ENCODE data around the gene NEDD9. TPM values are rescaled to one million over a fixed set of nuclear protein-coding genes. Genes with fewer than 3 reads are reported as not detected.
A peak's percentile ranks its signal among the peaks of the same experiment; 100 is the strongest.

Gene NEDD9
- total and polyA plus RNA-seq, 2 of the 4 experiments (the other 2 are of a cell fraction) = 7.6 to 16.5 TPM

GRCh38 chr6:11231564-11232192 is 790 bp downstream of the NEDD9 start:
- H3K4me1 ChIP-seq (ENCODE audit: control insufficient read depth, insufficient read depth, low read length) = peaks cover 12% of the 10 kb centered on the region
- peak overlapping the region; percentile 56; the same call in 1 of the 2 replicates for H3K56ac ChIP-seq (ENCODE audit: extremely low read depth, insufficient read depth, low read length)
- peak overlapping the region; percentile 88 for H3K23ac ChIP-seq (ENCODE audit: low read depth, low read length)
- H3K4ac ChIP-seq (ENCODE audit: low read depth, low read length) = peak overlapping the region; percentile 60; the same call in 1 of the 2 replicates
- H3K4me2 ChIP-seq (ENCODE audit: low read depth, low read length) = peak overlapping the region; percentile 78
- H3K27me3 ChIP-seq (ENCODE audit: control insufficient read depth, insufficient read depth, low read length) = no peaks in the 10 kb centered on the region
- peak overlapping the region; percentile 84; the same call in 1 of the 2 replicates for H3K14ac ChIP-seq (replicated peaks; ENCODE audit: low read depth, low read length)
- H4K8ac ChIP-seq (ENCODE audit: low read depth in 2 of 2, low read length in 2 of 2) = peak overlapping the region; percentile 14 to 26; a peak in 1 of 4 replicates
- H2AFZ ChIP-seq (replicated peaks; ENCODE audit: low read length, poor library complexity) = peak overlapping the region; percentile 85
- ATAC-seq (ENCODE audit: low read depth) (peak; percentile 74), DNase-seq (peak; percentile 74)
- H3K79me1 ChIP-seq (ENCODE audit: low read depth in 1 of 2, low read length in 2 of 2) = peaks cover 0 to 19% of the 10 kb centered on the region in 2 experiments; a peak in 2 of 4 replicates
- peaks cover 10% of the 10 kb centered on the region; the same call in 1 of the 2 replicates for H4K20me1 ChIP-seq (ENCODE audit: insufficient read depth, low read length)
- H2BK20ac ChIP-seq (ENCODE audit: low read depth, low read length) = peak overlapping the region; percentile 36; the same call in 1 of the 2 replicates
- peaks cover 4% of the 10 kb centered on the region; the same call in 1 of the 2 replicates for H3K9me1 ChIP-seq (ENCODE audit: insufficient read depth, low read length)
- peak overlapping the region; percentile 71 for H3K4me3 ChIP-seq (ENCODE audit: insufficient read depth, low read depth, low read length)
- peak overlapping the region; percentile 48; the same call in 1 of the 3 replicates for H2BK15ac ChIP-seq (ENCODE audit: low read depth, low read length)
- in situ Hi-C loops (cut with MboI; ENCODE audit: low sequenced_read_pairs) = loop anchor here (10.0 kb wide), 1 partner anchor 263 kb away; no protein-coding TSS in a partner anchor
- H4K91ac ChIP-seq (ENCODE audit: insufficient read depth, low read depth, low read length) = peak overlapping the region; percentile 20
- H2BK5ac ChIP-seq (ENCODE audit: low read depth, low read length, poor library complexity, severe bottlenecking) = peak overlapping the region; percentile 40
- POLR2A ChIA-PET (ENCODE audit: unreplicated experiment) = interaction anchor here (0.6 to 1.0 kb wide), 3 partner anchors 11 to 203 kb away, joined by 3 to 5 read pairs (median 3); no protein-coding TSS in a partner anchor
- no peaks in the 10 kb centered on the region for H3K9me3 ChIP-seq (ENCODE audit: control insufficient read depth, insufficient read depth, low read length)
- BruUV-seq (replicated peaks) = no TSS peak
- peak overlapping the region; percentile 39; the same call in 1 of the 2 replicates for H3K18ac ChIP-seq (ENCODE audit: low read depth, low read length)
- H4K5ac ChIP-seq (ENCODE audit: low read depth, low read length) = no peak overlapping the region
- peak overlapping the region; percentile 39 for H3K27ac ChIP-seq (ENCODE audit: insufficient read depth, low read length)
- H3K9ac ChIP-seq (ENCODE audit: low read depth, low read length) = peak overlapping the region; percentile 74
- H2AK5ac ChIP-seq (ENCODE audit: low read depth, low read length) = no peak overlapping the region
- intact Hi-C loops (cut with micrococcal nuclease) = loop anchor here (1.0 to 5.0 kb wide), 7 partner anchors 39 to 265 kb away; no protein-coding TSS in a partner anchor
- no peaks in the 10 kb centered on the region for H3K36me3 ChIP-seq (ENCODE audit: control insufficient read depth, insufficient read depth, low read length)
- H2BK120ac ChIP-seq (ENCODE audit: low read depth, low read length) = peak overlapping the region; percentile 45
- CTCF ChIA-PET = interaction anchor here (1.1 to 1.2 kb wide), 2 partner anchors 264 to 265 kb away, joined by 3 to 6 read pairs; no protein-coding TSS in a partner anchor
- H2AK9ac ChIP-seq (replicated peaks; ENCODE audit: low read depth, low read length, poor library complexity) = peak overlapping the region; percentile 18
- 0% methylated on average over 2 of the region's 6 CpGs; no CpG with 5 or more reads in 1 of the 2 experiments for WGBS, 2 experiments (ENCODE audit: extremely low coverage in 2 of 2, insufficient read length in 1 of 2)
- dilution Hi-C loops (cut with HindIII; ENCODE audit: low sequenced_read_pairs, unreplicated experiment) = no loop called here
- TF ChIP-seq RFX5 (IDR thresholded peaks at IDR 0.05; ENCODE audit: low read depth, low read length) (no peak), MXI1 (IDR thresholded peaks at IDR 0.05; ENCODE audit: borderline replicate concordance, low read depth, low read length) (no peak), FOS (IDR thresholded peaks at IDR 0.05; ENCODE audit: low read depth, low read length) (no peak), SMC3 (IDR thresholded peaks at IDR 0.05; ENCODE audit: low read depth, low read length) (no peak), ELK1 (IDR thresholded peaks at IDR 0.05; ENCODE audit: borderline replicate concordance, low read depth, low read length) (no peak), MAZ (IDR thresholded peaks at IDR 0.05; ENCODE audit: borderline replicate concordance, low read depth, low read length) (peak; percentile 26; the same call in 1 of the 2 replicates), CEBPB (IDR thresholded peaks at IDR 0.05; ENCODE audit: low read depth, low read length) (no peak), BHLHE40 (IDR thresholded peaks at IDR 0.05; ENCODE audit: low read depth, low read length) (no peak), RCOR1 (IDR thresholded peaks at IDR 0.05; ENCODE audit: insufficient replicate concordance, low read length) (no peak), MAFK (IDR thresholded peaks at IDR 0.05; ENCODE audit: low read depth, low read length) (no peak), CTCF (conservative IDR thresholded peaks at IDR 0.05; ENCODE audit: low read depth, low read length) (no peak), RAD21 (IDR thresholded peaks at IDR 0.05; ENCODE audit: low read length) (0 out of 2 replicates have a peak, but pooled peaks have one; percentile 3), USF2 (IDR thresholded peaks at IDR 0.05; ENCODE audit: low read depth, low read length) (no peak)

Data from IMR-90 (cell line).